22Rv1 (cell line): ENCODE data around the gene ARID1B.

Experiments used
- H3K27ac ChIP-seq: fragments of 450-650 bp; 2 replicates; pipeline ENCODE4 v1.5.1; 2017
- ZFX ChIP-seq: fragments of 450-650 bp; IDR thresholded peaks from 2 replicates; pipeline ENCODE4 v1.6.1; 2017; ENCODE audit warnings: antibody characterized with exemption, borderline replicate concordance
- TF ChIP-seq, protein P1 (sequence below): fragments of 450-650 bp; IDR thresholded peaks from 2 replicates; pipeline ENCODE4 v1.5.1; 2017; ENCODE audit warnings: mild to moderate bottlenecking

The ARID1B gene

DNA sequence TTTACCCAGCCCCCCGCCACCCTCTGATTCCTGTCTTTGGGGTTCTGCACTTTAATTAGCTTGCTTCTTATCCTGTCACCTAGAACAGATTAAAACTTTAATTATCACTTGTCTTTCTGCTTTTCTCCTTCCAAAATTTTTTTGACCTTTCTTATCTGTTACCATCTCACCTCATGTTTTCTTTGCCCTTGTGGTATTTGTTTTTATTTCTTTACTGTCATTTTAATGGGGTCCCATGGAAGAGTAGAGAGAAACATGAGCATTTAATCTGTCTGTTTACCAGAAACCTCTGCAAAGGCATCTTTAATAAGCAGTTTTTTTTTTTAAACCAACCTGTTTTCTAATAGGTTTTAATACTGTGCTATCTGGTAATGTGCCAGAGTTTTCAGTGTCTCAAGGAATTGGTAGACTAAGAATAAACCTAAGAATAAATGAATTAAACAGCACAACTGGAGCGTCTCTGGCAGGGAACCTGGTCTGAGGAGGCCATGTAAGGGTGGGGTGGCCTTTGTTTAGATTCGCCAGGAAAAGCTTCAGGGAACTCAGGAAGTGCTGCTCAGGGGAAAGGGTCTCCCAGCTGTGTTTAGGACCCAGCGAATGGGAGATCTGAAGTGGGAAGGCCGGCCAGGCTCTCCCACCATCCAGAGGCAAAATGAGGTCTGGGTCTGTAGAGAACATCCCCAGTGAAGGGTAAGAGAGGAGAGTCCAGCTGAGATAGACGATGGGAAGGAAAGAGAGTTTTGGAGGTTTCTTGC lies 69.8 kb downstream of the ARID1B start:
- H3K27ac ChIP-seq = no peak overlapping the region
- TF ChIP-seq, protein P1, sequence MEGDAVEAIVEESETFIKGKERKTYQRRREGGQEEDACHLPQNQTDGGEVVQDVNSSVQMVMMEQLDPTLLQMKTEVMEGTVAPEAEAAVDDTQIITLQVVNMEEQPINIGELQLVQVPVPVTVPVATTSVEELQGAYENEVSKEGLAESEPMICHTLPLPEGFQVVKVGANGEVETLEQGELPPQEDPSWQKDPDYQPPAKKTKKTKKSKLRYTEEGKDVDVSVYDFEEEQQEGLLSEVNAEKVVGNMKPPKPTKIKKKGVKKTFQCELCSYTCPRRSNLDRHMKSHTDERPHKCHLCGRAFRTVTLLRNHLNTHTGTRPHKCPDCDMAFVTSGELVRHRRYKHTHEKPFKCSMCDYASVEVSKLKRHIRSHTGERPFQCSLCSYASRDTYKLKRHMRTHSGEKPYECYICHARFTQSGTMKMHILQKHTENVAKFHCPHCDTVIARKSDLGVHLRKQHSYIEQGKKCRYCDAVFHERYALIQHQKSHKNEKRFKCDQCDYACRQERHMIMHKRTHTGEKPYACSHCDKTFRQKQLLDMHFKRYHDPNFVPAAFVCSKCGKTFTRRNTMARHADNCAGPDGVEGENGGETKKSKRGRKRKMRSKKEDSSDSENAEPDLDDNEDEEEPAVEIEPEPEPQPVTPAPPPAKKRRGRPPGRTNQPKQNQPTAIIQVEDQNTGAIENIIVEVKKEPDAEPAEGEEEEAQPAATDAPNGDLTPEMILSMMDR = no peak
- TF ChIP-seq ZFX = no peak

DNA sequence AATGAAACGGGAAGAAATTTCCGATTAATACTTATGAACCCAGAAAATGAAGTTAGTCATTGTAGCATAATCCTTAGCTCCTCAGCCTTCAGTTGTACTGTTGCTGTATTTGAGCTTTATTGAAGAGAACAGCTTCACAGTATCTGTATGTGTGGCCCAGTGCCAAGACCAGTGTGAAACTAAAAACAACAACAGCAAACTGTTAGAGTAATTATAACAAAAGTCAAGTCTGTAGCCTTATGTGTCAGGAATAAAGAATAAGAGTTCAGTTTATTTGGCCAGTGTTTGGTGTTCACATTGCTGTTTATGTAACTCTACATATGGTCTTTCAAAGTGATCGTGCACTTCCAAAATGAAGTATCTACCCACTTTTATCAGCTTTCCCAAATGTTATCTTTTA lies 70.9 kb downstream of the ARID1B start:
- no peak for TF ChIP-seq ZFX
- TF ChIP-seq, protein P1 = no peak
- no peak overlapping the region for H3K27ac ChIP-seq

DNA sequence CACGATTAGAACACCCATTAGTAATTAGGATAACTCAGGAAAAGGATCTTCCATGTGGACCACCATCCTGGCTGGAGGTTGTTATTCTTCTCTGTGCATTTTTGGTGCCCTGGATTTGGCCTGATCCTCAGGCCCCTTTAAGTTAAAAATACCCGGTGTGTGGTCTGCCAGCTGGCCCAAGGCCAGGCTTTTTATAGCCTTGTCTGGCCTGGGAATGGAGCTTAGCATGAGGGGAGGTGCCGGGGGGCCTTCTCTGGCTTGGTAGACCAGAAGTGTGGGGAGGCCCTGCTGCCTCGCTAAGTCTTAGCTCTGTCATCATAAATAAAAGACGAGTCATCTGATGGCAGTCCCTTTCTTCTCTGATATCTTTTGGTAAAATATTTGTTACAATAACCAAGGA lies 71.4 kb downstream of the ARID1B start:
- no peak overlapping the region for H3K27ac ChIP-seq
- TF ChIP-seq, protein P1 = no peak
- TF ChIP-seq ZFX = no peak

DNA sequence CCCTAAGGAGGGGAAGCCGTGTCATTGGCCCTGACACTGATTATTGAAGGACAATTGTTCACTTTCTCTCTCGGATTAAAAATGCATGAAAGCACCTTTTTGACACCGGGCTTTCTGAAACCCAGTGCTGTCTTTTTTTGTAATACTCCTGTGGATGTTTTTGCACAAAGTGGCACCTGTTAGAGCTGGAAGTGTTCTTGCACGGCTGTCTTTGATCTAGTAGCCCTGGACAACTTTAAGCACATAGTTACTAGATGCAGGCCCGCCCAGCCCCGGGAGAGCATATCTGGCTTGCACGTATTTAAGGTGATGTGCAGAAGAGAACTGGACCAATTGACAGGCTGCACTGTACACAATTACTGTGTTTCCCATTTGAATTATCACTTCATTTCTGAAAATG lies 72.6 kb downstream of the ARID1B start:
- TF ChIP-seq ZFX = no peak
- TF ChIP-seq, protein P1 = no peak
- no peak overlapping the region for H3K27ac ChIP-seq

DNA sequence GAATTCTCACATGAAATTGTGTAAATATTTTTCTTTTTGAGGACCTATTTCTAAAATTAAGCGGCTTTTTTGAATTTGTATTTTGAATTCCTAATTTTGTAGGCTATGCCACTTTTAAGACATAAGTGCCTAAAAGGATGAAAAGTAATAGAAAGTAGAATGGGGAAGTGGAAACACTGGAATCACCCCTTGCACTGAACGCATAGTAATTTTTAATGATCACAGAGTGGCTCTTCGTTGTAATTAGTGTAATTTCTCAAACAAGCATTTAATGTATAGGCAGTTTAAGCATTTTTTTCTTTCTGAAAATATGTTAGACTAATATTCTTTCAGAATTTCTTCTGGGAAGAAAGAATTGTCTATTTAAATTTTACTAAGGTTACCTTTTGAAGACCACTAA lies 73.2 kb downstream of the ARID1B start:
- no peak overlapping the region for H3K27ac ChIP-seq
- TF ChIP-seq, protein P1 = no peak
- TF ChIP-seq ZFX = no peak

DNA sequence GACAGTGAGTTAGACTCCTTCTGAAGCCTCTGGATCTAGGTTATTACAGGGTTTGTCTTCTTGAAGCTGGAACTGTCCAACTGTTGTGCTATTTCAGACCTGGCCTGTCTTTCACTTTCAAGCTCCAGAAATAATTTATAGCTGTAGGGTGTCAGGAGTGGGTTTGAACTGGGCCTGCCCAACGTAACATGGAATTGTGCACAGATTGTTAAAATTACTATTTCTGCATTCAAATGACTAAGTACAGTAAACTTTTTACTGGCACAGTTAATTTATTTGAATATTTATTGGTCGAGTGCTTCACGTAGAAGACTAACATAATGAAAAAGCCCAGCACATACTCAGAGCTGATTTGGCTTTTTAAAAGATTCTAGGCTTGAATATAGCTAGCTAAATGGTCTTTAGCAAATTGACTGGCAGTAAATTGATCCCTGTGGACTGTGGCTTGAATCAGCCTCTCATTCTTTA lies 74.3 kb downstream of the ARID1B start:
- H3K27ac ChIP-seq = no peak overlapping the region
- TF ChIP-seq ZFX = no peak
- TF ChIP-seq, protein P1 = no peak

DNA sequence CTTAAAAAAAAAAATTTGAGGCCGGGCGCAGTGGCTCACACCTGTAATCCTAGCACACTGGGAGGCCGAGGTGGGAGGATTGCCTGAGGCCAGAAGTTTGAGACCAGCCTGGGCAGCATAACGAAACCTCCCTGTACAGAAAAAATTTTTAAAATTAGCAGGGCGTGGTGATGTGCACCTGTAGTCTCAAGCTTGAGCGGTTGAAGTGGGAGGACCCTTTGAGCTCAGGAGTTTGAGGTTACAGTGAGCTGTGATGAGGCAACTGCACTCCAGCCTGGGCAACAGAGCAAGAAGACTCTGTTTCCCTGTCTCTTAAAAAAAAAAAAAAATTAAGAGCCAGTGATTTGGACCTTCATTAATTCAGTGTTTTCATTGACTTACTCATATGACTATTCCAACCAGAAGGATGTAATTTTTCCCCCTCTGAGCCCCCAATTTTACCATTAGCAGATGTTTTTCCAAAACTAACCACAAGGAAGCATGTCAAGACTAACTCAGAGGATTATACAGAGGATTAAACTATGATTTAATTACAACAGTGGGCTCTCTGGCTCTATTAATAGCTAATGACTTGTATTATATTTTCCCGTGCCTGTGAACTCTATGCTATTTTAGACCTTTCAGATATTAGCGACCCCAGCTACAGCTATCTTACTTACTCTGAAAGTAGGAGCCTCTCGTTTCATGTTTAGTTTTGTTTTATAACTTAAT lies 75.1 kb downstream of the ARID1B start:
- TF ChIP-seq, protein P1 = no peak
- TF ChIP-seq ZFX = no peak
- no peak overlapping the region for H3K27ac ChIP-seq
